Activated CD4-positive, alpha-beta T cell treated with anti-CD3 and anti-CD28 coated beads, Interleukin-2, amount 50 U/mL, for 4 hours (primary cell): ENCODE results near the gene ANKRD49.

ENCODE experiments used
- DNase-seq, 2 experiments: peaks; one replicate each; pipeline ENCODE4 v3.0.0-alpha.2; 2020

ANKRD49 gene

GRCh38 chr11:94545264-94546161 lies 51.7 kb downstream of the ANKRD49 start:
- DNase-seq, result no peak

GRCh38 chr11:94546162-94546470 lies 52.3 kb downstream of the ANKRD49 start:
- no peak for DNase-seq

GRCh38 chr11:94546886-94547285 lies 53.1 kb downstream of the ANKRD49 start:
- no peak for DNase-seq

- DNase-seq, result no peak
Observed at GRCh38 chr11:94549146-94549545, 55.4 kb downstream of the ANKRD49 start.
